ENCODE measurements around the gene RAB7A. TPM values are rescaled to one million over a fixed set of nuclear protein-coding genes. Genes with fewer than 3 reads are reported as not detected.

Gene RAB7A
- total and polyA plus RNA-seq, 2 of the 4 experiments (the other 2 are of a cell fraction): 57.0 to 240 TPM

DNA sequence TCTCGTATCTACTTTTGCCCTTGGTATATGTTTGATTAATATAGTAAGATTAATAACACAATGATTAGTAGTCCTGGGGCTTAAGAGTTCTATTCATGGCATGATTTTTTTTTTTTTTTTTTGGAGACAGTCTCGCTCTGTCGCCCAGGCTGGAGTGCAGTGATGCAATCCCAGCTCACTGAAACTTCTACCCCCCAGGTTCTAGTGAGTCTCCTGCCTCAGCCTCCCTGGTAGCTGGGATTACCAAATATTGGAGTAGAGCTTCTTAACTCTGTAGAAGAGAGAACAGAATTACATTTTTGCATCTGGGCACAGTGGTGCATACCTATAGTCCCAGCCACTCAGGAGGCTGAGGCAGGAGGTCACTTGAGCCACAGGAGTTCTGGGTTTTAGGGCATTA is 58.9 kb downstream of the RAB7A start:
- H3K18ac ChIP-seq (ENCODE audit: low read depth, low read length): no peak overlapping the region
- no peak overlapping the region for H3K9ac ChIP-seq (ENCODE audit: low read depth, low read length)
- no peak for ATAC-seq (ENCODE audit: low read depth)
- no peak overlapping the region for H2BK120ac ChIP-seq (ENCODE audit: low read depth, low read length)
- peaks cover 24% of the 10 kb centered on the region for H3K4me1 ChIP-seq (ENCODE audit: control insufficient read depth, insufficient read depth, low read length)
- no peak overlapping the region for H2AK9ac ChIP-seq (replicated peaks; ENCODE audit: low read depth, low read length, poor library complexity)
- no peak overlapping the region for H3K56ac ChIP-seq (ENCODE audit: extremely low read depth, insufficient read depth, low read length)
- DNase-seq: no peak
- BruUV-seq (replicated peaks): no TSS peak
- intact Hi-C loops (cut with micrococcal nuclease): no loop called here
- no peaks in the 10 kb centered on the region; the same call in 1 of the 2 replicates for H3K36me3 ChIP-seq (ENCODE audit: control insufficient read depth, insufficient read depth, low read length)
- ChIA-PET CTCF (interaction anchor here (1.1 kb wide), 1 partner anchor 104 kb away, joined by 3 read pairs; no protein-coding TSS in a partner anchor), POLR2A (ENCODE audit: unreplicated experiment) (no interaction called here)
- no peak overlapping the region for H2AFZ ChIP-seq (replicated peaks; ENCODE audit: low read length, poor library complexity)
- TF ChIP-seq CEBPB (IDR thresholded peaks at IDR 0.05; ENCODE audit: low read depth, low read length) (0 out of 2 replicates have a peak, but pooled peaks have one; percentile 25), BHLHE40 (IDR thresholded peaks at IDR 0.05; ENCODE audit: low read depth, low read length) (no peak)
- no peak overlapping the region for H3K4ac ChIP-seq (ENCODE audit: low read depth, low read length)
- no peaks in the 10 kb centered on the region for H3K27me3 ChIP-seq (ENCODE audit: control insufficient read depth, insufficient read depth, low read length)
- no peak overlapping the region for H4K8ac ChIP-seq (ENCODE audit: low read depth in 2 of 2, low read length in 2 of 2)
- no peaks in the 10 kb centered on the region for H3K9me3 ChIP-seq (ENCODE audit: control insufficient read depth, insufficient read depth, low read length)
- peaks cover 34 to 99% of the 10 kb centered on the region in 2 experiments for H3K79me1 ChIP-seq (ENCODE audit: low read depth in 1 of 2, low read length in 2 of 2)
- H2BK20ac ChIP-seq (ENCODE audit: low read depth, low read length): no peak overlapping the region
- H3K9me1 ChIP-seq (ENCODE audit: insufficient read depth, low read length): peaks cover 50% of the 10 kb centered on the region
- no CpG with 5 or more reads among the region's 3 CpGs for WGBS, 2 experiments (ENCODE audit: extremely low coverage in 2 of 2, insufficient read length in 1 of 2)
- no peak overlapping the region for H2AK5ac ChIP-seq (ENCODE audit: low read depth, low read length)
- no peak overlapping the region for H2BK5ac ChIP-seq (ENCODE audit: low read depth, low read length, poor library complexity, severe bottlenecking)
- no peak overlapping the region for H3K27ac ChIP-seq (ENCODE audit: insufficient read depth, low read length)
- dilution Hi-C loops (cut with HindIII; ENCODE audit: low sequenced_read_pairs, unreplicated experiment): no loop called here
- no peak overlapping the region for H3K14ac ChIP-seq (replicated peaks; ENCODE audit: low read depth, low read length)
- H4K20me1 ChIP-seq (ENCODE audit: insufficient read depth, low read length): peaks cover 100% of the 10 kb centered on the region
- H2BK15ac ChIP-seq (ENCODE audit: low read depth, low read length): no peak overlapping the region
- no peak overlapping the region for H3K4me2 ChIP-seq (ENCODE audit: low read depth, low read length)
- H3K4me3 ChIP-seq (ENCODE audit: insufficient read depth, low read depth, low read length): no peak overlapping the region
- no peak overlapping the region for H3K23ac ChIP-seq (ENCODE audit: low read depth, low read length)
- H4K91ac ChIP-seq (ENCODE audit: insufficient read depth, low read depth, low read length): no peak overlapping the region
- in situ Hi-C loops (cut with MboI; ENCODE audit: low sequenced_read_pairs): no loop called here
- H4K5ac ChIP-seq (ENCODE audit: low read depth, low read length): no peak overlapping the region
